GM12891 (cell line): Measurements from ENCODE around the gene CUTA. TPM values are rescaled to one million over a fixed set of nuclear protein-coding genes. Genes with fewer than 3 reads are reported as not detected.

Source experiments
- DNase-seq: peaks from one replicate; pipeline ENCODE4 v3.0.0; 2011; ENCODE audit warnings: low spot score; ENCODE audit not compliant: insufficient read length
- FAIRE-seq: peaks from 2 replicates; lab custom pipeline; 2011; peaks lifted over from hg19 to GRCh38; lab: Jason Lieb, UNC
- PAX5 ChIP-seq: IDR thresholded peaks from 2 replicates; pipeline ENCODE4 v1.6.1; 2011; ENCODE audit warnings: low read length, moderate library complexity, mild to moderate bottlenecking; ENCODE audit not compliant: insufficient read depth, severe bottlenecking
- POLR2A ChIP-seq: IDR thresholded peaks from 2 replicates; pipeline ENCODE4 v1.6.1; 2011; ENCODE audit warnings: low read depth, low read length, control low read depth
- POLR2AphosphoS5 ChIP-seq: IDR thresholded peaks from 2 replicates; pipeline ENCODE4 v1.6.1; 2011; ENCODE audit warnings: low read depth, low read length, control low read depth
- POU2F2 ChIP-seq: IDR thresholded peaks from 2 replicates; pipeline ENCODE4 v1.6.1; 2011; ENCODE audit warnings: low read depth, mild to moderate bottlenecking, control low read depth, low read length, moderate library complexity
- SPI1 ChIP-seq: IDR thresholded peaks from 2 replicates; pipeline ENCODE4 v1.6.1; 2011; ENCODE audit warnings: low read depth, low read length, control low read depth
- TAF1 ChIP-seq: IDR thresholded peaks from 2 replicates; pipeline ENCODE4 v1.6.1; 2011; ENCODE audit warnings: low read depth, low read length, control low read depth
- polyA plus RNA-seq: library from polyadenylated mRNA; unstranded; fragments of >200 nt; gene quantifications from one replicate; pipeline ENCODE4 v1.2.1, GENCODE V29; 2012; ENCODE audit warnings: low read depth, missing spikeins, inconsistent platforms; ENCODE audit not compliant: missing spikeins

CUTA gene
- 237 TPM for polyA plus RNA-seq

DNA sequence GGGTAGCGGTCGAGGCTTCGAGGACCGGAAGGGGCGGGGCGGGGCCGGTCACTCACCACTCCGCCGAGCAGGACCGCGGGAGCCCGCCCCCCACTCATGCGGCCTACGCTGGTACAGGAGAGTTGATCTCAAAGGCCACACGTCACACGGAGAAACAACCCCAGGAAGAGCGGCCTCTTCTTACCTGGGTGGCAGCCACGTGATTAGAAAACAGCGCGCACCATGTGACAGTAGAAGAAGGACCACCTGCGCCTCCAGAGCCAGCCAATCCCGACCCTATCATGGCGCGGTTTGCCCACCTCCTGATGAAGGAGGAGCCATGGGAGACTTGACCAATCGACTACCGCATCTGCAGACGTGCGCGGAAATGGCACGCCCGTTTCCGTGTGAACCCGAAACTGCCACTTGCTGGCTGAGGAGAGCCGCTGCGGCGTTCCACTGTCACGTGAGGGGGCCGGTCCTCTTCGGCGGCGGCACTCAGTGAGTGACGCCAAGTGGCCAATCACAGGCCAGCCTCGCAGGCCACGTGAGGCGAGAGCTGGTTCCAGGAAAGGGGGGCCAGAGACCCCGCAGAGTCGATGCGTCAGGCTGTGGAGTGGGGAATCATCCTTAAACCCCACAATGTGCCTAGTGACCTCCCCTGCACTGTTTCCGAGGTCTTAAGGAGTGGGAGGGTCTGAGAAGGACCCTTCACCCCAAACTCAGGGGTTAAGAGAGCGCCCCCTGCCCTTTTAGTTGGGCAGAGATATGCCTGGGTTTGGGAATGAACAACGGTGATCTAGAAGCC is at the start of gene CUTA:
CUTA (minus strand) TSS at position 205 of the 787 bp plus-strand sequence; CDS start at position 98, 107 bp downstream.
- peak; percentile 89 for DNase-seq
- peak; percentile 100 for FAIRE-seq
- TF ChIP-seq POLR2A (no peak; the same call in none of the 2 replicates), POU2F2 (no peak), PAX5 (no peak), POLR2AphosphoS5 (0 out of 2 replicates have a peak, but pooled peaks have one; percentile 35), TAF1 (peak; percentile 65; the same call in 1 of the 2 replicates), SPI1 (no peak)

- TF ChIP-seq PAX5: no peak
- TF ChIP-seq POLR2AphosphoS5: no peak
- TF ChIP-seq SPI1: no peak
- no peak for TF ChIP-seq POU2F2
- TF ChIP-seq POLR2A: no peak
- TF ChIP-seq TAF1: no peak
- FAIRE-seq (no peak), DNase-seq (no peak)
Observed at GRCh38 chr6:33467091-33467490, 49.2 kb upstream of the CUTA start.

DNA sequence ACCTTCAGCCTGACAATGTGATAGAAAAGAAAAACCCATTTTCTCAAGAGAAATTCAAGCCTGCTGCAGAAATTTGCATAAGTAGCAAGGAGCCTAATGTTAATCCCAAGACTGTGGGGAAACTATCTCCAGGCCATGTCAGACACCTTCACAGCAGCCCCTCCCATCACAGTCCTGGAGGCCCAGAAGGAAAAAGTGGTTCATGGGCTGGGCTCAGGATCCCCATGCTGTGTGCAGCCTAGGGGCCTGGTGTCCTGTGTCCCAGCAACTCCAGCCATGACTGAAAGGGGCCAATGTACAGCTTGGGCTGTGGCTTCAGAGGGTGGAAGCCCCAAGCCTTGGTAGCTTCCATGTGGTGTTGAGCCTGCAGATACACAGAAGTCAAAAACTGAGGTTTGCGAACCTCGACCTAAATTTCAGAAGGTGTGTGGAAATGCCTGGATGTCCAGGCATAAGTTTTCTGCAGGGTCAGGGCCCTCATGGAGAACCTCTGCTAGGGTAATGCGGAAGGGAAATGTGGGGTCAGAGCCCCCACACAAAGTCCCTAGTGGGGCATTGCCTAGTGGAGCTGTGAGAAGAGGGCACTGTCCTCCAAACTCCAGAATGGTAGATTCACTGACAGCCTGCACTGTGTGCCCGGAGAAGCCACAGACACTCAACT is 48.3 kb upstream of the CUTA start:
- DNase-seq (no peak), FAIRE-seq (no peak)
- TF ChIP-seq SPI1: no peak
- no peak for TF ChIP-seq POU2F2
- no peak for TF ChIP-seq POLR2AphosphoS5
- TF ChIP-seq TAF1: no peak
- no peak for TF ChIP-seq POLR2A
- TF ChIP-seq PAX5: no peak

DNA sequence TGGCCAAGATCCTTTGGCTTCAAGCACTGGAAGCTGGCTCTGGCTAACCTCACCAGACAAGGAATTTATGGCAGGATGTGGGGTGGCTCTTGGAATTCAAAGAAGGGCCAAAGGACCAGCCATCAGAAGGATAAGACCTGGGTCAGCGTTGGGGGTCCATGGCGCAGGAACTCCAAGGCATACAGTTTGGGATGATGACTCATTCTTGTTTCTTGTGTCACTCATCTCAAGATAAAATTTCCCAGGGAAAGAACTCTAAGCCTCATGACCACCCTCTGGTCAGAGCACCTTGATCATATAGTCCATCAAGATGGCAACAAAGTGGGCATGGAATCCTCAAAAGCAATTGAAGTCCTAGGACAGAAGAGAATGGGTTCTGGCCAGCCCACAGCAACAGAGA is 41.3 kb upstream of the CUTA start:
- no peak for FAIRE-seq

DNA sequence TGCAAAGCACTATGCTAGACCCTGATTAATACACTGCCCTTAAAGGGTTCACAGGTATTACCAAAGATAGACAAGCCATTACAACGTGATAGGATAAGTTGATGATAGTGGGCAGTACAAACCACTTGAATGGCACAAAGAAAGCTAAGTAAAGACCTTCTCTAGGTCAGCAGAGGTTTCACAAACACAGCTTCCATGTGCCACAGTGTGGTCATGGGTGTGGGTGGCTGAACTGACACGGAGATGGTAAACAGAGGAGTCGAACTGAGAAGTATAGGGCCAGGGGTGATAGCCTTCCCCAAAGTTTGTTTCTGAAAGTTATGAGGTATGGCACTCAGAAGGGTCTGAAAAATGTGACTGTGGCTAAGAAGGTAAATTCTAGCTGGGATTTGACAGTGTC is 40.8 kb upstream of the CUTA start:
- FAIRE-seq: no peak
- no peak for DNase-seq
- no peak for TF ChIP-seq POU2F2
- TF ChIP-seq POLR2AphosphoS5: no peak
- TF ChIP-seq TAF1: no peak
- no peak for TF ChIP-seq PAX5
- TF ChIP-seq SPI1: no peak
- no peak for TF ChIP-seq POLR2A

More for the DNA sequence above, 41.3 kb upstream of the CUTA start:
- DNase-seq: no peak
- no peak for TF ChIP-seq TAF1
- no peak for TF ChIP-seq POLR2AphosphoS5
- no peak for TF ChIP-seq POU2F2
- no peak for TF ChIP-seq SPI1
- no peak for TF ChIP-seq POLR2A
- no peak for TF ChIP-seq PAX5

DNA sequence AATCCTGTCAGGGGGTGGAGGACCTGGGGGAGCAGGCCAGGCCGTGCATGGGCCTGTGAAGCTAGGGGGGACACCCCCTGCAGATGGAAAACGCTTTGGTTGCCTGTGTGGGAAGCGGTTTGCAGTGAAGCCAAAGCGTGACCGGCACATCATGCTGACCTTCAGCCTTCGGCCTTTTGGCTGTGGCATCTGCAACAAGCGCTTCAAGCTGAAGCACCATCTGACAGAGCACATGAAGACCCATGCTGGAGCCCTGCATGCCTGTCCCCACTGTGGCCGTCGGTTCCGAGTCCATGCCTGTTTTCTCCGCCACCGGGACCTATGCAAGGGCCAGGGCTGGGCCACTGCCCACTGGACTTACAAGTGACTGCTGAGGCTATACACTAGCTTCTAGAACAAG is 38.2 kb upstream of the CUTA start:
- no peak for DNase-seq
- FAIRE-seq: no peak
- TF ChIP-seq SPI1: no peak
- TF ChIP-seq POLR2AphosphoS5: no peak
- TF ChIP-seq TAF1: no peak
- TF ChIP-seq PAX5: no peak
- no peak for TF ChIP-seq POU2F2
- TF ChIP-seq POLR2A: no peak

DNA sequence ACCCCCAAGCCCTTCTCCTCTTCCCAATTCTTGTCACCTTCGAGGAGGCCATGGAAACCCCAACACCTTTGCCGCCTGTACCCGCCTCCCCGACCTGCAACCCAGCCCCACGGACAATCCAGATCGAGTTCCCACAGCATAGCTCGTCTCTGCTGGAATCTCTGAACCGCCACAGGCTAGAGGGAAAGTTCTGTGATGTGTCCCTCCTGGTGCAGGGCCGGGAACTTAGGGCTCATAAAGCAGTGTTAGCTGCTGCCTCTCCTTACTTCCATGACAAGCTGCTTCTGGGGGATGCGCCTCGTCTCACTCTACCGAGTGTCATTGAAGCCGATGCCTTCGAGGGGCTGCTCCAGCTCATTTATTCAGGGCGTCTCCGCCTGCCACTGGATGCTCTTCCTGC is 37.1 kb upstream of the CUTA start:
- no peak for TF ChIP-seq POU2F2
- TF ChIP-seq PAX5: no peak
- no peak for TF ChIP-seq POLR2AphosphoS5
- TF ChIP-seq POLR2A: no peak
- TF ChIP-seq TAF1: no peak
- TF ChIP-seq SPI1: no peak
- DNase-seq (no peak), FAIRE-seq (no peak)

DNA sequence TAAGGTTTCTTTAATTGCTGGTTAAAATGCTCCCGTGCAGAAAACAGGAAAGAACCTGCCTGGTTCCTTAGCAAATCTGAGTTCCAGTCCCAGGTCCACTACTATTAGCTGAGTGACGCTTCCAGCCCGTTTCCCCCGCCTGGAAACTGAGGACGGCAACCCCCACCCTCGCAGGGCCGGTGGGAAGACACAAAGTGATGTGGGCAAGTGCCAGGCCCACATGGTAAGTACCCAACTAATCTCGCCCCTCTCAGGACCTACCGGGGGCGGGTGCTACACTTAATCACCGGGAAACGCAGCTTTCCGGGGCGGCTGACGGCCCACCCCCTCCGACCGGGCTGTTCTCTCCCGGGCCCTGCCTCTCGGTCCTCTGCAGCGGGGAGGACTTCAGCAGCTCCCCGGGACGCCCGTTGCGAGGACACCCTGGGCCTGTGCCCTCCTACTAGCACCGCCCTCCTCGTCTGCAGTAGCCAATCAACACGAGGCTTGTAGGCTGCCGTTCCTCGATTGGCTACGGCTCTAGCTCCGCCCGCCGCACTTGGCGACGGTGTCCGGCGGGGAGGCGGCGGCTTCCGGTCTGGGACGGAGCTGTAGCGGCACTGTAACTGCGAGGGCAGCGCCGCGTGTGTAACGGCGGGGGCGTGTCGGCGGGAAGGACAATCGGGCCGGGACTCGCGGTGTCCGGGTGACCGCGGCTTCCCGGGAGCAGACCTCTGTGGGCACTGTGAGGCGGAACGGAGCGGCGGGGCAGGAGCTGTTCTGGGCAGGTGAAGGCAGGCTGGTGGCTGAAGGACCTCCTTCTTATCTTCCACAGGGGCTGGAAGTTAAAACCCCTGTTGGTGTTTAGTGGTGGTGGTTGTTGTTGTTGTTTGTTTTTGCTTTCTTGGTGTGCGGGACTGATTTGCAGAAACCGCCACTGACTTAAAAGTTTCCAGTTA is 36.4 kb upstream of the CUTA start, which contains the start of gene ZBTB9:
ZBTB9 (plus strand) TSS at position 568 of the 938 bp plus-strand sequence. CDS start 525 bp downstream, outside the sequence.
- TF ChIP-seq POLR2A: peak; percentile 87
- TF ChIP-seq SPI1: no peak
- peak; percentile 60 for TF ChIP-seq TAF1

More for the DNA sequence above, 36.4 kb upstream of the CUTA start, which contains the start of gene ZBTB9:
- FAIRE-seq (peak; percentile 99), DNase-seq (peak; percentile 99)
